ENCODE data around the gene POU2AF2. TPM values are rescaled to one million over a fixed set of nuclear protein-coding genes. Genes with fewer than 3 reads are reported as not detected.
"Not testable (repeated sequence)": the region's sequence is repeated elsewhere in the genome, so short reads cannot be mapped to it uniquely, and the experiment has no call there.

POU2AF2 gene
- total RNA-seq, 2 experiments from 2014 or later: not detected

GRCh38 chr11:111265421-111265820 is 19.9 kb downstream of the POU2AF2 start:
- CTCF ChIA-PET: interaction anchor here (1.3 to 2.2 kb wide), 2 partner anchors 17 to 163 kb away, joined by 3 to 6 read pairs; no protein-coding TSS in a partner anchor
- Mint-ChIP-seq H3K9me3 (no peaks in the 10 kb centered on the region), H3K4me3 (no peak overlapping the region)

GRCh38 chr11:111268303-111268702 is 22.8 kb downstream of the POU2AF2 start:
- POLR2A ChIA-PET; H3K4me3 Mint-ChIP-seq; intact Hi-C loops (cut with micrococcal nuclease); H3K9me3 Mint-ChIP-seq; H3K27me3 Mint-ChIP-seq; H3K27ac Mint-ChIP-seq; DNase-seq; H3K4me1 Mint-ChIP-seq (ENCODE audit: low read depth); H3K36me3 Mint-ChIP-seq (ENCODE audit: low read depth); ATAC-seq: not testable (repeated sequence)
- CTCF ChIA-PET: interaction anchor here (1.0 to 1.3 kb wide), 2 partner anchors 14 kb away, joined by 3 to 6 read pairs; no protein-coding TSS in a partner anchor

More at GRCh38 chr11:111265421-111265820, 19.9 kb downstream of the POU2AF2 start:
- H3K36me3 Mint-ChIP-seq (ENCODE audit: low read depth): no peaks in the 10 kb centered on the region
- TF ChIP-seq, protein P1, sequence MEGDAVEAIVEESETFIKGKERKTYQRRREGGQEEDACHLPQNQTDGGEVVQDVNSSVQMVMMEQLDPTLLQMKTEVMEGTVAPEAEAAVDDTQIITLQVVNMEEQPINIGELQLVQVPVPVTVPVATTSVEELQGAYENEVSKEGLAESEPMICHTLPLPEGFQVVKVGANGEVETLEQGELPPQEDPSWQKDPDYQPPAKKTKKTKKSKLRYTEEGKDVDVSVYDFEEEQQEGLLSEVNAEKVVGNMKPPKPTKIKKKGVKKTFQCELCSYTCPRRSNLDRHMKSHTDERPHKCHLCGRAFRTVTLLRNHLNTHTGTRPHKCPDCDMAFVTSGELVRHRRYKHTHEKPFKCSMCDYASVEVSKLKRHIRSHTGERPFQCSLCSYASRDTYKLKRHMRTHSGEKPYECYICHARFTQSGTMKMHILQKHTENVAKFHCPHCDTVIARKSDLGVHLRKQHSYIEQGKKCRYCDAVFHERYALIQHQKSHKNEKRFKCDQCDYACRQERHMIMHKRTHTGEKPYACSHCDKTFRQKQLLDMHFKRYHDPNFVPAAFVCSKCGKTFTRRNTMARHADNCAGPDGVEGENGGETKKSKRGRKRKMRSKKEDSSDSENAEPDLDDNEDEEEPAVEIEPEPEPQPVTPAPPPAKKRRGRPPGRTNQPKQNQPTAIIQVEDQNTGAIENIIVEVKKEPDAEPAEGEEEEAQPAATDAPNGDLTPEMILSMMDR (IDR thresholded peaks at IDR 0.05): no peak
- no peak overlapping the region for H3K27ac Mint-ChIP-seq
- POLR2A ChIA-PET: no interaction called here
- DNase-seq (no peak), ATAC-seq (no peak)
- peaks cover 4% of the 10 kb centered on the region for H3K27me3 Mint-ChIP-seq
- intact Hi-C loops (cut with micrococcal nuclease): no loop called here
- H3K4me1 Mint-ChIP-seq (ENCODE audit: low read depth): no peaks in the 10 kb centered on the region

DNA sequence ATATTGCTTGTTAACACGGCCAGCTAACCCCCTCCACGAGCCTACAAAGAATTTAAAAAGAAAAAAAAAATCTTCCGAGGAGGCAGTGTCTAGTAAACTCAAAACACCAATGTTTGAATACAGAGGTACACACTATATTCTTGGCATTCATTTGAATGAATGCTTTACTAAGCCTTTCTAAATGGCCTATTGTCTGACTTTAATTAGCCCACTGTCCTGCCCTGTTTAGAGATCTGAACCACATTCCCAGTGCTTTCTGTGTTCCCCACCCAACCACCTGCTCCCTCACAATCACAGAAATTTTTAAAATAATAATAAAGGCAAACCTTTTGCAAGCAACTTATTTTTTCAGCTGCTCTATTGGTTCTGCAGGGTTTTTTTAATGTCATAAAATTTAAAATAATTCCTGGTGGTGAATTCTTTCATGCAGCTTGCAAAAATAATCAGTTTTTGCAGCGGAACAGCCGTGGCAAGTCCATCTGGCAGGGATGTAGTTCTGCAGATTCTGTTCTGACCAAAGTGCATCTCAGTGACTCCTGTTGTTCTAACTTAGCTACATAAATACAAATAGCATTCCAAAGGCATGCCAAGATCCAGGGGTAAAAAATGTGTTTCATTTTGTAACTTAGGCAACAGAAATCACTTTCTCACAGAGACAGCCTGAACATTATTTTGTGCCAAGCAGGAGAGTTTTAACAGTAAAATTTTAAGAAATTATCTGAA is 23.8 kb downstream of the POU2AF2 start:
- ChIA-PET POLR2A (no interaction called here), CTCF (interaction anchor here (1.2 to 1.3 kb wide), 2 partner anchors 13 to 39 kb away, joined by 3 to 4 read pairs; no protein-coding TSS in a partner anchor)
- Mint-ChIP-seq H3K27ac (no peak overlapping the region), H3K4me3 (no peak overlapping the region), H3K27me3 (peaks cover 2% of the 10 kb centered on the region), H3K36me3 (ENCODE audit: low read depth) (no peaks in the 10 kb centered on the region), H3K9me3 (no peaks in the 10 kb centered on the region), H3K4me1 (ENCODE audit: low read depth) (peaks cover 4% of the 10 kb centered on the region)
- TF ChIP-seq, protein P1 (IDR thresholded peaks at IDR 0.05): no peak
- DNase-seq: no peak
- ATAC-seq: no peak
- intact Hi-C loops (cut with micrococcal nuclease): no loop called here

- DNase-seq: no peak
- CTCF ChIA-PET: interaction anchor here (1.6 to 2.0 kb wide), 2 partner anchors 157 to 174 kb away, joined by 4 to 5 read pairs; no protein-coding TSS in a partner anchor
- Mint-ChIP-seq H3K9me3 (no peaks in the 10 kb centered on the region), H3K27ac (no peak overlapping the region), H3K4me1 (ENCODE audit: low read depth) (peaks cover 4% of the 10 kb centered on the region), H3K27me3 (peaks cover 2% of the 10 kb centered on the region), H3K4me3 (no peak overlapping the region), H3K36me3 (ENCODE audit: low read depth) (no peaks in the 10 kb centered on the region)
- POLR2A ChIA-PET: no interaction called here
- intact Hi-C loops (cut with micrococcal nuclease): no loop called here
- TF ChIP-seq, protein P1 (IDR thresholded peaks at IDR 0.05): no peak
- ATAC-seq: no peak
Observed at GRCh38 chr11:111272420-111272819, 26.9 kb downstream of the POU2AF2 start.

- ChIA-PET CTCF (interaction anchor here (0.6 to 12.6 kb wide), 21 partner anchors 9 to 824 kb away, joined by 3 to 330 read pairs (median 5); no protein-coding TSS in a partner anchor), POLR2A (interaction anchor here (0.7 kb wide), 1 partner anchor 141 kb away, joined by 3 read pairs; no protein-coding TSS in a partner anchor)
- Mint-ChIP-seq H3K27me3 (no peaks in the 10 kb centered on the region), H3K36me3 (ENCODE audit: low read depth) (no peaks in the 10 kb centered on the region), H3K27ac (no peak overlapping the region), H3K9me3 (no peaks in the 10 kb centered on the region), H3K4me1 (ENCODE audit: low read depth) (no peaks in the 10 kb centered on the region), H3K4me3 (no peak overlapping the region)
- ATAC-seq (no peak), DNase-seq (no peak)
- intact Hi-C loops (cut with micrococcal nuclease): loop anchor here (1.0 to 2.0 kb wide), 2 partner anchors 141 to 164 kb away; no protein-coding TSS in a partner anchor
- TF ChIP-seq, protein P1 (IDR thresholded peaks at IDR 0.05): no peak
Observed at GRCh38 chr11:111282562-111283075, 37.1 kb downstream of the POU2AF2 start.

Data from activated CD8-positive, alpha-beta T cell treated with anti-CD3 and anti-CD28 coated beads for 36 hours (primary cell).